Esophagus squamous epithelium (tissue), 5 donors: Measurements from ENCODE around the gene PEX7. TPM values are rescaled to one million over a fixed set of nuclear protein-coding genes. Genes with fewer than 3 reads are reported as not detected.

ENCODE experiments used
- DNase-seq: peaks from one replicate; lab custom pipeline; 2025; lab: John Stamatoyannopoulos, UW
- H3K27ac ChIP-seq, 4 donors: fragments of 200-600 bp; sonication (generic); one replicate each; pipeline ENCODE4 v1.5.1; 2016 to 2019; ENCODE audit warnings: mild to moderate bottlenecking in 1 of 4
- H3K27me3 ChIP-seq, 4 donors: fragments of 200-600 bp; sonication (generic); 1 replicate in 3 of 4; 2 replicates in 1 of 4; pipeline versions ENCODE4 v1.5.1 to v1.6.0; 2017 to 2021; ENCODE audit warnings: antibody characterized with exemption in 1 of 4
- H3K36me3 ChIP-seq, 3 donors: fragments of 200-600 bp; sonication (generic); one replicate each; pipeline ENCODE4 v1.5.1; 2016 to 2019
- H3K4me1 ChIP-seq, 3 donors: fragments of 200-600 bp; sonication (generic); one replicate each; pipeline ENCODE4 v1.5.1; 2017 to 2019
- H3K4me3 ChIP-seq, 4 donors: fragments of 200-600 bp; sonication (generic); 1 replicate in 3 of 4; 2 replicates in 1 of 4; pipeline ENCODE4 v1.5.1; 2016 to 2019; ENCODE audit warnings: mild to moderate bottlenecking in 2 of 4, moderate library complexity in 1 of 4
- H3K9me3 ChIP-seq, 3 donors: fragments of 200-600 bp; sonication (generic); one replicate each; pipeline ENCODE4 v1.5.1; 2016 to 2019
- POLR2A ChIP-seq, 4 donors: fragments of 450-650 bp; IDR thresholded peaks; one replicate each; pipeline ENCODE4 v1.6.1; 2017; ENCODE audit warnings: antibody characterized with exemption in 4 of 4, mild to moderate bottlenecking in 4 of 4, moderate library complexity in 3 of 4
- WGBS, 2 donors: methylation state at CpG; one replicate each; pipeline ENCODE4 v1.1.5; 2018; 5-methylcytosine and 5-hydroxymethylcytosine counted together
- intact Hi-C: fragments of 100-400 bp; cut with DNase I; formaldehyde crosslinking; loops from one replicate; pipeline ENCODE4 v1.15.0; 2022
- total RNA-seq, 4 donors: library from RNA; depleted of rRNA; stranded (reverse); fragments of >200 nt; gene quantifications; one replicate each; pipeline ENCODE4 v1.1.0, GENCODE V29; 2016
- TF ChIP-seq, protein P1 (sequence below), 6 experiments: fragments of 450-650 bp in 4 of 6; fragments of 200-600 bp in 2 of 6; sonication (generic) in 2 of 6; IDR thresholded peaks; one replicate each; pipeline ENCODE4 v1.5.1; 2016 to 2019; ENCODE audit warnings: antibody characterized with exemption in 6 of 6, mild to moderate bottlenecking in 4 of 6, moderate library complexity in 4 of 6
- donor health status: DM: yes; HTN: yes; CAD: no.

The PEX7 gene
- total RNA-seq, 4 donors from 2014 or later = 5.4 to 14.2 (median 11.8) TPM

DNA sequence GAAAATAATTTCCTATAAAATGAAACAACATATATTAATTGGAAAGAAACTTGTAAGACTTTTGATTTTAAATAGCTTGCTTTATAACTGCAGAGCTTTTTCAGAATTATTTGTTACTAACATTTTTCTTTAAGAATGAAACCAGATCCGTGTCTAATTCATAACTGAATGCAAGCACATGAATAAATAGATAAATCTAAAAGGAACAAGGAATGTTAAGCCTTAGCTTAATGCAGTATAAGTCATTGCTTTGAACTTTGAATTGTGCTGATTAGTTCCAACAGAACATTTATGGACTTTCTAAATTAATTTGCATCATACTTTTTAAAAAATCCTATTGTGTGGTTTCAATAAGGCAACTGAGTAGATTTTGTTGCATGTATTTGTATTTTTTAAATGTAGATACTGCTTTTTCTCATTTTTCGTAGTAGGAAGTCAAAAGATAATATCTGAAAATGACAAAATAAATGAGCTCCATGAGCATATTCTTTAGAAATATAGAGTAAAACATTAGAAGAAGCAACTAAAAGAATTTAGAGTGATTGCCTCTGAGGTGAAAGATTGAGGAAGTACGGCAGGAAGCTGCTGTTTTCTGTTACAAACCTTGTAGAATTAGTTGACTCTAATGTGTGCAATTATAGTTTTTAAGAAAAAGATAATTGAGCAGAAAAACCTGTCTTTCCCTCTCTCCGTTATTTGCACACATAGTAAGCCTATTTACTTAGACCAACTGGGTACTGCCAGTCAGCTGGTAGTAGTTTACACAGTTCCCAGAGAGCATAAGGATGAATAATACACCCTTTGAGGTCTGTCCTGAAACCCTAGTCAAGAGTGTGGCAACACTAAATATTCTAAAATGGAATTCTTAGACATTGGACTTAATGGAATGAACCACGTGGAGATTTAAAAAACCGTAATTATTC, 67.1 kb downstream of the PEX7 start:
- TF ChIP-seq, protein P1, sequence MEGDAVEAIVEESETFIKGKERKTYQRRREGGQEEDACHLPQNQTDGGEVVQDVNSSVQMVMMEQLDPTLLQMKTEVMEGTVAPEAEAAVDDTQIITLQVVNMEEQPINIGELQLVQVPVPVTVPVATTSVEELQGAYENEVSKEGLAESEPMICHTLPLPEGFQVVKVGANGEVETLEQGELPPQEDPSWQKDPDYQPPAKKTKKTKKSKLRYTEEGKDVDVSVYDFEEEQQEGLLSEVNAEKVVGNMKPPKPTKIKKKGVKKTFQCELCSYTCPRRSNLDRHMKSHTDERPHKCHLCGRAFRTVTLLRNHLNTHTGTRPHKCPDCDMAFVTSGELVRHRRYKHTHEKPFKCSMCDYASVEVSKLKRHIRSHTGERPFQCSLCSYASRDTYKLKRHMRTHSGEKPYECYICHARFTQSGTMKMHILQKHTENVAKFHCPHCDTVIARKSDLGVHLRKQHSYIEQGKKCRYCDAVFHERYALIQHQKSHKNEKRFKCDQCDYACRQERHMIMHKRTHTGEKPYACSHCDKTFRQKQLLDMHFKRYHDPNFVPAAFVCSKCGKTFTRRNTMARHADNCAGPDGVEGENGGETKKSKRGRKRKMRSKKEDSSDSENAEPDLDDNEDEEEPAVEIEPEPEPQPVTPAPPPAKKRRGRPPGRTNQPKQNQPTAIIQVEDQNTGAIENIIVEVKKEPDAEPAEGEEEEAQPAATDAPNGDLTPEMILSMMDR (IDR thresholded peaks at IDR 0.05) = no peak
- no peak for TF ChIP-seq POLR2A (IDR thresholded peaks at IDR 0.05)
- DNase-seq = no peak
- WGBS, 2 donors = 71 to 76% methylated on average over 6 of the region's 6 CpGs
- H3K4me3 ChIP-seq = no peak overlapping the region
- no peak overlapping the region for H3K27ac ChIP-seq
- H3K4me1 ChIP-seq = peaks cover 0 to 9% (median 0%) of the 10 kb centered on the region in 3 donors
- no peaks in the 10 kb centered on the region for H3K9me3 ChIP-seq
- H3K27me3 ChIP-seq = no peaks in the 10 kb centered on the region
- intact Hi-C loops = no loop called here
- no peaks in the 10 kb centered on the region for H3K36me3 ChIP-seq

DNA sequence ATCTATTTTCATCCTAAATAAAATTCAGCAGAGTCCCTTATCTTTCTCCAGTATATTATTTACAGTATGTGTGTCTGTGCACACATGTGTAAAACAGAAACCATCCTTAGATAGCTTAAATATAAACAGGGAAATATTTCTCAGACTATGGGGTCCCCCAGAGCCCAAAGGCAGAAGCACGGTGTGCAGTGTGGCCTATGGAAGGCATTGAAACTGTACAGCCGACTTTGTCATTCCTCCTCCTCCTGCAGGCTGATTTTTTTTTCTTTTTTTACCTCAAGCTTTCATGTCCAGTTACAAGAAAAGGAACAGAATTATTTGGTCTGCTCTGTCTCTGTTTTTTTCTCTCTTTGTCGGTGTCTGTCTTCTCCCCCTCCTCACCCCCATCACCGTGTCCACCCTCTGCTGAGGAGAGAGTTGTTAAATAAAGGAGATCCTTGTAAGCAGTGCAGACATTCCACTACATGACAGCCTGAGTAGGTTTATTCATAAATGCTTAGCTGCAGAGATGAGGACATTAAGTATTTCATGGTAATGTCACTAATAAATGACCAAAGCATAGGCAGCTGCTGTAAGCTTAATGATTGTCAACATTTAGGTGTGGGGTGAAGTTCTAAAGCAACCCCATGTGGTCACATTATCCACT, 67.9 kb downstream of the PEX7 start:
- intact Hi-C loops = no loop called here
- no peak for TF ChIP-seq POLR2A (IDR thresholded peaks at IDR 0.05)
- DNase-seq = no peak
- 75 to 81% methylated on average over 4 of the region's 4 CpGs for WGBS, 2 donors
- peaks cover 0 to 9% (median 0%) of the 10 kb centered on the region in 3 donors for H3K4me1 ChIP-seq
- no peaks in the 10 kb centered on the region for H3K27me3 ChIP-seq
- no peaks in the 10 kb centered on the region for H3K36me3 ChIP-seq
- H3K9me3 ChIP-seq = no peaks in the 10 kb centered on the region
- no peak overlapping the region for H3K27ac ChIP-seq
- no peak overlapping the region for H3K4me3 ChIP-seq

DNA sequence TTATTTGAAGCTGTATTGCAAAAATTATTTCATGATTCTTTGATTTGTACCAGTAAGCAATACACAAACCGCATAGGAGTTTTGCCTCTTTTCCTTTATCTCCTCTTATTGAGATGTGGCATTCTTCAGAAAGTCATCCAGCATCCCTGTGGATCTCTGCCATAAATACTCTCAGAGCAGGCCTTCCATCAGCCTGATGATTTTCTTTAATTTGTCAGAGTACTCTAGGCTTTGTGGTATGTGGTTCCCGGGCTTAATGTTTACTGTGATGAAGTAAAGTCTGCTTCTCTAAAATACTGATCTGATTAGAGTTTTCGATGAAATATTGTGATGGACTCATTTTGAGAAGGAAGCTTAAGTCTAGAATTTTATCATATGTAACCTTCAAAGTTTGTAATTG, 68.6 kb downstream of the PEX7 start:
- Histone ChIP-seq H3K27me3 (no peaks in the 10 kb centered on the region), H3K27ac (no peak overlapping the region), H3K36me3 (no peaks in the 10 kb centered on the region), H3K9me3 (no peaks in the 10 kb centered on the region), H3K4me1 (peaks cover 0 to 9% (median 0%) of the 10 kb centered on the region in 3 donors), H3K4me3 (no peak overlapping the region)
- WGBS, 2 donors = 84 to 88% methylated on average over 3 of the region's 3 CpGs
- no peak for DNase-seq
- intact Hi-C loops = no loop called here
- TF ChIP-seq POLR2A (IDR thresholded peaks at IDR 0.05) = no peak
- TF ChIP-seq, protein P1 (IDR thresholded peaks at IDR 0.05) = no peak

DNA sequence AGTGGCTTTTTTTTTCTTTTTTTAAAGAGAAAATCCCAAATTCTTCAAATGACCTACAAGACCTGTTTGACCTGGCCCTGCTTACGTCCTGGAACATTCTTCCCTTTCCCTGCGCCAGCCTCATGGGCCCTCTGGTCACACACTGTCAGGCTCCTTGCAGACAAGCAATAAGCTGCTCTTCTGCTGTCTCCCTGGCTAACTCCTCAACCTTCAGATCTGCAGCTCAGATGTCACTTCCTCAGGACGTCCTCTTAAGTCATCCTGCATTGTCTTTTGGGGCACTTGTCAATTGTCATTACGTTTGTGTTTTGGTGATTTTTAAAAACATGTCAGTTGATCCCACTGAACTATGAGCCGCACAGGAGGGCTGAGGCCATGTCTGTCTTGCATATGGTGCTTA, 70.8 kb downstream of the PEX7 start:
- no peak overlapping the region for H3K27ac ChIP-seq
- peaks cover 0 to 9% (median 0%) of the 10 kb centered on the region in 3 donors for H3K4me1 ChIP-seq
- intact Hi-C loops = no loop called here
- H3K9me3 ChIP-seq = no peaks in the 10 kb centered on the region
- peaks cover 0 to 4% (median 0%) of the 10 kb centered on the region in 3 donors for H3K36me3 ChIP-seq
- no peaks in the 10 kb centered on the region for H3K27me3 ChIP-seq
- no peak for DNase-seq
- TF ChIP-seq POLR2A (IDR thresholded peaks at IDR 0.05) = no peak
- TF ChIP-seq, protein P1 (IDR thresholded peaks at IDR 0.05) = no peak
- 79 to 86% methylated on average over 5 of the region's 5 CpGs for WGBS, 2 donors
- H3K4me3 ChIP-seq = no peak overlapping the region

DNA sequence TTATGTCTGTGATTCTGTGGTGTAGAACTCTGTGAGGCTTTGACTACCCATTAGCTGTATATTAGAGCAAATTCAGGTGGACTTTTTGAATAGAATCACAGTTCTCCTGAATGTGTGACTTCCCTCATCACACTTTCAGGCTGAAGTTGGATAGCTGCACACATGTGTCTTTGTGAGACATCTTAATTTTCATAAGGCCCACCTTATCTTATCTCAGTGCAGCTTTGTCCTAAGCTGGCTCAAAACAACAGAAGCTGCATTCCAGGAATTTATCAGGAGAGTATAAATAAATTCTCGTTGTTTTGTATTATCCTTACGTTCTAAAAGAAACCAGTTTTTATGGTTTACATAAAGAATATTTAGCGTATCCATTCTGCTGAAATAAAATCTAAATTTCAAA, 73.5 kb downstream of the PEX7 start:
- no peaks in the 10 kb centered on the region for H3K4me1 ChIP-seq
- H3K36me3 ChIP-seq = peaks cover 0 to 29% (median 0%) of the 10 kb centered on the region in 3 donors
- TF ChIP-seq POLR2A (IDR thresholded peaks at IDR 0.05) = no peak
- TF ChIP-seq, protein P1 (IDR thresholded peaks at IDR 0.05) = no peak
- H3K4me3 ChIP-seq = no peak overlapping the region
- no peaks in the 10 kb centered on the region for H3K9me3 ChIP-seq
- no peaks in the 10 kb centered on the region for H3K27me3 ChIP-seq
- WGBS, 2 donors = 85 to 94% methylated on average over 3 of the region's 3 CpGs
- DNase-seq = no peak
- intact Hi-C loops = no loop called here
- H3K27ac ChIP-seq = no peak overlapping the region
